GM12873 (cell line): ENCODE results near the gene TMPRSS11E.

ENCODE experiments used
- CTCF ChIP-seq: IDR thresholded peaks from 2 replicates; pipeline ENCODE4 v1.5.1; 2012; ENCODE audit warnings: low read depth, mild to moderate bottlenecking, moderate library complexity, low read length, control low read depth; ENCODE audit not compliant: insufficient read depth; ENCODE audit errors: missing control alignments

Gene TMPRSS11E

DNA sequence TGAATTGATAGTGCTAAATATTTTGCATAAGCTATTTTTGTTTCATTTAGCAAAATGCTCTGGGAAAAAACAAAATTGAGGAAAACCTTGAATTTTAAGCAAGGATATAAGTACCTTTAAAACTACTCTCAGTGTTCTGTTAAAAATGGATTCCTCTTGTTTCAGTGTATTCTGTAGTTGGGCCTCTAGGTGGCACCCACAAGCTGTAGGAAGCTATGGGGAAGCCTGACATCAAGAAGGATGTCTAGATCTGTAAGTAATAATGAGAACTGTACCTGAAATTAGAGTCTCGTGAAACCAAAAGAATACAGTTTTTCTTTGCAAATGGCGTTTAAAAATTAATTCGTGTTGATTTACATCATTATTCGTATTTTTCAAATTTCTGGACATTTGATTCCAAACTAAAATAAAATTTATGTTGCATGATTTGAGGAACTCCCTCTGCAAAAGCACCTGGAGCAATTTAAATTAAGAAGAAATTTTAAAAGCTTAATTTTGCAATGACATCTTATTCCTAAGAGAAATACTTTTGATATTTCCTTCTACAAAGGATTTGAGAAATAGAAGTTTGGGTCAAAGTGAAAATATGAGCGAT, 51.2 kb downstream of the TMPRSS11E start:
- peak; percentile 77 for TF ChIP-seq CTCF

DNA sequence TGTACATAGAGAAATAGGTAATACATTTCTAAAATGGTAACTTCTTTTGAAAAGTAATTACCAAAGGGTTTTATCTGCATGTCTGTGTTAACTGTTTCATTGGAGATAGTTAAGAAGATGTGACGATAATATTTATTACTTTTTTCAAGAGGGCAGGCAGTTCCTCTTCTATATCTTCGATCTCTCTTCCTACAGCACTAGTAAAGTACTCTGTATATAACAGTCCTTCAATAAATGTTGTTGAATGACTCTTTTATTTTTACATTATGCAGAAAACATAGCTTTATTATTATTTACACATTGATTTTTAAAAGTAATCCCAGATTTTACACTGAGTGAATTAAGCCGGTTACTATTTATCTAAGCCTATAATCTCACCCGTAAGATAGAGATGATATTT, 51.8 kb downstream of the TMPRSS11E start:
- TF ChIP-seq CTCF = no peak

DNA sequence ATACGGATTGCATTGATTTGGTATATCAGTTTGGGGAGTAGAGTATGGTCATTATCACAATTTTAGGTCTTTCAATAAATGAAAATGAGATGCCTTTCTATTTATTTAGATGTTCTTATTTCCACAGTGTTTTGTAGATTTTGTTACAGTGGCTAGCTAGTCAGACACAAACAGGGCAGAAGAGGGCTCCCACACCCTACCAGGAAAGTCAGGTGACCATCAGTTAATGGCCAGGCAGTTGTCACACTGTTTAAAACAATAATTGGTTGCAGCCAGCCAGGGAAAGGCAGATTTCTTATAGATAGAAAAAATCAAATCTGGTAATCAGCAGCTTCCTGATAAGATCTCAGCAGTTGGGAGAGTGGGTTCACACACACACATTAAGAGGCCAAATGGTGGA, 71.6 kb downstream of the TMPRSS11E start:
- no peak for TF ChIP-seq CTCF

DNA sequence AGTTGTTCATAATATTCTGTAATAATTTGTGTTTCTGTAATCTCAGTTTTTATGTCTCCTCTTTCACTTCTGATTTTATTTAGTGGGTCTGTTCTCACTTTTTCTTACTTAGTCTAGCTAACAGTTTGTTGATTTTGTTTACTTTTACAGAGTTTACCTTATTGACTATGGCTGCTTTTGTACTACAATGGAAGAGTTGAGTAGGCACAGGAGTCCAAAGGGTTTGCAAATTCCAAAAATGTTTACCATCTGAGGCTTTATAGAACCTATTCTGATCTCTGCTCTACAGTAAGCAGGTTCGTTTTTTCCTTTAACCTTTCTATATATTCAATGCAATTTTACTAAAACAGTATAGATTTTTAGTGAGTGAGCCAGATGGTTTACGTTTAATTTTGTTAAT, 73.7 kb downstream of the TMPRSS11E start:
- TF ChIP-seq CTCF = no peak

GRCh38 chr4:68535974-68536373, 88.7 kb downstream of the TMPRSS11E start:
- TF ChIP-seq CTCF = no peak

DNA sequence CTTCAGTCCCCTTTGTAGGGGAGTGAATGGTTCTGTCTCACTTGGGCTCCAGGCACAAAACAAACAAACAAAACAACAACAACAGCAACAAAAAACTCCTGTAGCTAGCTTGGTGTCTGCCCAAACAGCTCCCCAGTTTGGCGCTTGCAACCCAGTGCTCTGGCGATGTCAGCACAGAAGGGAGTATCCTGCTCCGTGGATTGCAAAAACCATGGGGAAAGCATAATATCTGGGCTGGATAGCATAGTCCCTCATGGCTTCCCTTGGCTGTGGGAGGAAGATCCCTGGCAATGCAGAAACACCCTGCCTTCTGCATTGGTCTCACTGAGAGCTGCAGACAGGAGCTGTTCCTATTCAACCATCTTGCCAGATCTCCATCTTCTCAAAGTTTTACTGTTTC, 89.1 kb downstream of the TMPRSS11E start:
- TF ChIP-seq CTCF = no peak
